CD14-positive monocyte (primary cell): Measurements from ENCODE around the gene ATP2C2. TPM values are rescaled to one million over a fixed set of nuclear protein-coding genes. Genes with fewer than 3 reads are reported as not detected.

Experiments used
- DNase-seq, 3 donors: peaks; one replicate each; pipeline ENCODE4 v3.0.0-alpha.2; 2011 to 2022
- H2AFZ ChIP-seq: 2 replicates; pipeline ENCODE4 v1.6.0; 2012; ENCODE audit warnings: mild to moderate bottlenecking, low read depth, low read length, inconsistent platforms; ENCODE audit not compliant: insufficient read depth, poor library complexity, severe bottlenecking
- H3K27ac ChIP-seq, 2 donors: 1 replicate in 1 of 2; 2 replicates in 1 of 2; pipeline ENCODE4 v1.5.1; 2012 to 2013; ENCODE audit warnings: low read length in 2 of 2, control low read depth in 1 of 2, inconsistent platforms in 1 of 2, low read depth in 1 of 2, mild to moderate bottlenecking in 1 of 2
- H3K27me3 ChIP-seq, 2 donors: one replicate each; pipeline versions ENCODE4 v1.6.0 to v1.6.1; 2011 to 2013; ENCODE audit warnings: low read length in 2 of 2; ENCODE audit not compliant: control insufficient read depth in 2 of 2, insufficient read depth in 2 of 2
- H3K36me3 ChIP-seq, 2 donors: replicated peaks in 1 of 2; 1 replicate in 1 of 2; 2 replicates in 1 of 2; pipeline versions ENCODE4 v1.5.1 to v1.6.1; 2012 to 2013; ENCODE audit warnings: low read length in 2 of 2, control low read depth in 1 of 2, inconsistent platforms in 1 of 2, mild to moderate bottlenecking in 1 of 2; ENCODE audit not compliant: insufficient read depth in 2 of 2, control insufficient read depth in 1 of 2
- H3K4me1 ChIP-seq, 2 donors: 1 replicate in 1 of 2; 2 replicates in 1 of 2; pipeline versions ENCODE4 v1.5.1 to v1.6.1; 2012 to 2013; ENCODE audit warnings: low read length in 2 of 2, control low read depth in 1 of 2, inconsistent platforms in 1 of 2, mild to moderate bottlenecking in 1 of 2, moderate library complexity in 1 of 2; ENCODE audit not compliant: insufficient read depth in 2 of 2, control insufficient read depth in 1 of 2
- H3K4me2 ChIP-seq: replicated peaks from 2 replicates; pipeline ENCODE3; 2012; ENCODE audit warnings: low read length, moderate library complexity, mild to moderate bottlenecking; ENCODE audit not compliant: poor library complexity, severe bottlenecking; ENCODE audit errors: extremely low read depth
- H3K4me3 ChIP-seq, 3 experiments: fragments of 200-600 bp in 1 of 3; sonication (generic) in 1 of 3; replicated peaks in 1 of 3; 1 replicate in 2 of 3; 2 replicates in 1 of 3; pipeline ENCODE4 v1.5.1; 2011 to 2013; ENCODE audit warnings: low read length in 3 of 3, mild to moderate bottlenecking in 3 of 3, control low read depth in 2 of 3, low read depth in 2 of 3, inconsistent platforms in 1 of 3, moderate library complexity in 1 of 3
- H3K79me2 ChIP-seq: 2 replicates; pipeline ENCODE4 v1.6.0; 2012; ENCODE audit warnings: mild to moderate bottlenecking, control low read depth, inconsistent platforms, low read length, moderate library complexity; ENCODE audit not compliant: insufficient read depth
- H3K9ac ChIP-seq: 2 replicates; pipeline ENCODE4 v1.6.0; 2017; ENCODE audit warnings: low read length, mild to moderate bottlenecking; ENCODE audit not compliant: insufficient read depth, poor library complexity, severe bottlenecking
- H3K9me3 ChIP-seq, 2 donors: replicated peaks in 1 of 2; 1 replicate in 1 of 2; 2 replicates in 1 of 2; pipeline versions ENCODE4 v1.5.1 to v1.6.1; 2012 to 2013; ENCODE audit warnings: low read length in 2 of 2, control low read depth in 1 of 2; ENCODE audit not compliant: control insufficient read depth in 1 of 2, insufficient read depth in 1 of 2
- H4K20me1 ChIP-seq: 2 replicates; pipeline ENCODE4 v1.6.0; 2012; ENCODE audit warnings: mild to moderate bottlenecking, low read length, control low read depth, moderate library complexity; ENCODE audit not compliant: insufficient read depth
- H3K27ac Mint-ChIP-seq, 7 donors: one replicate each; pipeline ENCODE4 v1.8.0; 2020; ENCODE audit warnings: mild to moderate bottlenecking in 7 of 7, mixed read lengths in 7 of 7, moderate library complexity in 6 of 7, inconsistent platforms in 2 of 7
- H3K27me3 Mint-ChIP-seq, 3 donors: one replicate each; pipeline ENCODE4 v1.8.0; 2021 to 2022; ENCODE audit warnings: low read depth in 3 of 3, mild to moderate bottlenecking in 3 of 3, mixed read lengths in 3 of 3, moderate library complexity in 3 of 3, inconsistent platforms in 1 of 3
- H3K36me3 Mint-ChIP-seq, 2 donors: one replicate each; pipeline ENCODE4 v1.8.0; 2020; ENCODE audit warnings: mixed read lengths in 2 of 2, inconsistent platforms in 1 of 2, mild to moderate bottlenecking in 1 of 2
- H3K4me1 Mint-ChIP-seq: one replicate; pipeline ENCODE4 v1.8.0; 2020; ENCODE audit warnings: mild to moderate bottlenecking, mixed read lengths
- H3K4me3 Mint-ChIP-seq, 2 donors: one replicate each; pipeline ENCODE4 v1.8.0; 2020; ENCODE audit warnings: mild to moderate bottlenecking in 2 of 2, mixed read lengths in 2 of 2, moderate library complexity in 1 of 2
- H3K9me3 Mint-ChIP-seq, 7 donors: one replicate each; pipeline ENCODE4 v1.8.0; 2020 to 2022; ENCODE audit warnings: mixed read lengths in 7 of 7, mild to moderate bottlenecking in 6 of 7, moderate library complexity in 6 of 7, inconsistent platforms in 2 of 7
- CTCF ChIP-seq: fragments of 200-600 bp; IDR thresholded peaks from one replicate; pipeline ENCODE4 v1.8.0; 2022; ENCODE audit warnings: antibody characterized with exemption, mild to moderate bottlenecking
- WGBS: methylation state at CpG from one replicate; pipeline ENCODE4 v1.1.5; 2013; ENCODE audit warnings: missing lambda C conversion rate; ENCODE audit not compliant: insufficient coverage; 5-methylcytosine and 5-hydroxymethylcytosine counted together
- intact Hi-C, 2 donors: fragments of 100-400 bp; cut with micrococcal nuclease; formaldehyde crosslinking; loops; one replicate each; pipeline versions ENCODE4 v1.15.0 to v1.15.1; 2023
- polyA plus RNA-seq, 3 donors: library from polyadenylated mRNA; depleted of rRNA in 1 of 3; unstranded in 2 of 3; stranded (reverse) in 1 of 3; fragments of 300-500 nt in 2 of 3; fragments of >200 nt in 1 of 3; fragmentation: Illumina TruSeq in 2 of 3; gene quantifications; 1 replicate in 2 of 3; 2 replicates in 1 of 3; pipeline ENCODE4 v1.2.3, GENCODE V29; 2012 to 2021

The ATP2C2 gene
- polyA plus RNA-seq, 3 donors, result 0.05 TPM; not detected in 2

GRCh38 chr16:84462296-84463210 is 94.2 kb downstream of the ATP2C2 start:
- no peak overlapping the region for H3K4me3 ChIP-seq
- no peaks in the 10 kb centered on the region for H3K4me1 ChIP-seq
- Mint-ChIP-seq H3K4me1 (no peaks in the 10 kb centered on the region), H3K27ac (no peak overlapping the region), H3K27me3 (peaks cover 0 to 6% (median 0%) of the 10 kb centered on the region in 3 donors), H3K9me3 (peaks cover 6 to 16% (median 13%) of the 10 kb centered on the region in 7 donors), H3K4me3 (no peak overlapping the region), H3K36me3 (peaks cover 5 to 11% of the 10 kb centered on the region in 2 donors)
- H4K20me1 ChIP-seq, result no peaks in the 10 kb centered on the region
- intact Hi-C loops, result no loop called here
- H3K36me3 ChIP-seq, result peaks cover 0 to 6% of the 10 kb centered on the region in 2 donors
- WGBS, result 92% methylated on average over 20 of the region's 24 CpGs
- H3K27ac ChIP-seq, result no peak overlapping the region
- no peak overlapping the region for H2AFZ ChIP-seq
- H3K27me3 ChIP-seq, result no peaks in the 10 kb centered on the region
- no peak for TF ChIP-seq CTCF
- no peak for DNase-seq
- H3K9ac ChIP-seq, result no peak overlapping the region
- H3K4me2 ChIP-seq, result no peak overlapping the region
- H3K79me2 ChIP-seq, result no peaks in the 10 kb centered on the region
- H3K9me3 ChIP-seq, result peaks cover 5 to 14% of the 10 kb centered on the region in 2 donors

- no peak overlapping the region for H3K4me3 Mint-ChIP-seq
- no peak for DNase-seq
These were observed 94.9 kb downstream of the ATP2C2 start for GRCh38 chr16:84463221-84463620.

More at GRCh38 chr16:84463221-84463620, 94.9 kb downstream of the ATP2C2 start:
- no peak for TF ChIP-seq CTCF
- H3K9me3 ChIP-seq, result peaks cover 5 to 17% of the 10 kb centered on the region in 2 donors
- H3K27ac Mint-ChIP-seq, result no peak overlapping the region
- peaks cover 6 to 19% (median 17%) of the 10 kb centered on the region in 7 donors for H3K9me3 Mint-ChIP-seq
- no peak overlapping the region for H2AFZ ChIP-seq
- H3K4me3 ChIP-seq, result no peak overlapping the region
- no peak overlapping the region for H3K27ac ChIP-seq
- WGBS, result 95% methylated on average over 6 of the region's 7 CpGs
- H3K36me3 ChIP-seq, result peaks cover 0 to 7% of the 10 kb centered on the region in 2 donors
- H4K20me1 ChIP-seq, result no peaks in the 10 kb centered on the region
- H3K36me3 Mint-ChIP-seq, result peaks cover 6 to 16% of the 10 kb centered on the region in 2 donors
- no peaks in the 10 kb centered on the region for H3K79me2 ChIP-seq
- H3K4me2 ChIP-seq, result no peak overlapping the region
- H3K9ac ChIP-seq, result no peak overlapping the region
- intact Hi-C loops, result no loop called here
- no peaks in the 10 kb centered on the region for H3K27me3 ChIP-seq
- no peaks in the 10 kb centered on the region for H3K4me1 ChIP-seq
- H3K27me3 Mint-ChIP-seq, result peaks cover 0 to 6% (median 0%) of the 10 kb centered on the region in 3 donors
- H3K4me1 Mint-ChIP-seq, result no peaks in the 10 kb centered on the region
